ENCODE data around the gene ARL16.

DNA sequence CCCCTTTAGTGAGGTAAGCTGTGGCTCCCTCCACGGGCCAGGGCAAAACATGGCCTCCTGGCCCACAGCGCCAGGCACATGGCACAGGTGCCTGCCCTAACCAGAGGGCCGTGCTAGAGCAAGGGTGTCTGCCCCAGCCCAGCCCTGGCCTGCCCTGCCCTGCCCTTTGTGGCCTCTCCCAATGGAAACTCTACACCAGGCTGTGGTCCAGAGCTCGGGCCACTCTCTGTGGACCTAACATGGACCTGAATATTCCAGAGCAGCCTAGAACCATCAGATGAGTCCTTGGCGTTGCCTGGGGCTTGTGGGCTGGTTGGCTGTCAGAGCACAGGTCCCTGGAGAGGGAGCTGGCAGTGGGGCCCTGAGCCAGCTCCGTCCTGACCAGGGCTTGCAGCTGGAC, 11.6 kb upstream of the ARL16 start:
- TF ChIP-seq, protein P1, sequence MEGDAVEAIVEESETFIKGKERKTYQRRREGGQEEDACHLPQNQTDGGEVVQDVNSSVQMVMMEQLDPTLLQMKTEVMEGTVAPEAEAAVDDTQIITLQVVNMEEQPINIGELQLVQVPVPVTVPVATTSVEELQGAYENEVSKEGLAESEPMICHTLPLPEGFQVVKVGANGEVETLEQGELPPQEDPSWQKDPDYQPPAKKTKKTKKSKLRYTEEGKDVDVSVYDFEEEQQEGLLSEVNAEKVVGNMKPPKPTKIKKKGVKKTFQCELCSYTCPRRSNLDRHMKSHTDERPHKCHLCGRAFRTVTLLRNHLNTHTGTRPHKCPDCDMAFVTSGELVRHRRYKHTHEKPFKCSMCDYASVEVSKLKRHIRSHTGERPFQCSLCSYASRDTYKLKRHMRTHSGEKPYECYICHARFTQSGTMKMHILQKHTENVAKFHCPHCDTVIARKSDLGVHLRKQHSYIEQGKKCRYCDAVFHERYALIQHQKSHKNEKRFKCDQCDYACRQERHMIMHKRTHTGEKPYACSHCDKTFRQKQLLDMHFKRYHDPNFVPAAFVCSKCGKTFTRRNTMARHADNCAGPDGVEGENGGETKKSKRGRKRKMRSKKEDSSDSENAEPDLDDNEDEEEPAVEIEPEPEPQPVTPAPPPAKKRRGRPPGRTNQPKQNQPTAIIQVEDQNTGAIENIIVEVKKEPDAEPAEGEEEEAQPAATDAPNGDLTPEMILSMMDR (IDR thresholded peaks at IDR 0.05; ENCODE audit: poor library complexity, severe bottlenecking): no peak
- no peak for TF ChIP-seq POLR2AphosphoS5 (IDR thresholded peaks at IDR 0.05)
- TF ChIP-seq RAD21 (conservative IDR thresholded peaks at IDR 0.05): no peak
- TF ChIP-seq EZH2 (IDR thresholded peaks at IDR 0.05; ENCODE audit: borderline replicate concordance, insufficient read depth, low read length, poor library complexity, severe bottlenecking): no peak
- no peak for TF ChIP-seq SMC3 (conservative IDR thresholded peaks at IDR 0.05; ENCODE audit: poor library complexity)
- no peak for TF ChIP-seq TAF1 (IDR thresholded peaks at IDR 0.05; ENCODE audit: low read depth)
- no peak for TF ChIP-seq EP300 (conservative IDR thresholded peaks at IDR 0.05; ENCODE audit: poor library complexity, severe bottlenecking)

All from neural cell (in vitro differentiated cells).